GM12801 (cell line): ENCODE results near the gene TRNP1.

Experiments used
- TF ChIP-seq, protein P1 (sequence below): IDR thresholded peaks from one replicate; pipeline ENCODE4 v1.5.1; 2011; ENCODE audit warnings: control low read depth; ENCODE audit not compliant: insufficient read length; ENCODE audit errors: extremely low read depth

Gene TRNP1

DNA sequence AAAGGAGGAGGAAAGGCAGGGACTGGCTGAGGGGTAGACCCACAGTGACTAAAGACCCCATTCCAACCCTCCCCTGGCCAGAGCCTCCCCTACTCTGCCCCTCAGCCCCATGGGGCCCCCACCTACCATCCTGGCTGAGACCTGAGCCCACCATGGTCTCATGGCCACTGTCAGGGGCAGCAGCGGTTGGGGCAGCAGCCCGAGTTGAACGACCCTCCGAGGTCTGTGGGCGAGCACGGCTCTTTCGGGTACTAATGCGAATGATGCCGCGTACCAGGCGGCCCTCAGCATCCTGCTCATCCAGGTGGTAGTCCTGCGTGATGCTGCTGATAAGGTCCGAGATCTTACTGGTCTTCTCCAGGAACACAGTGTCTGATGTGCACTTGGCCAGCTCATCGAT, 42.3 kb upstream of the TRNP1 start:
- TF ChIP-seq, protein P1, sequence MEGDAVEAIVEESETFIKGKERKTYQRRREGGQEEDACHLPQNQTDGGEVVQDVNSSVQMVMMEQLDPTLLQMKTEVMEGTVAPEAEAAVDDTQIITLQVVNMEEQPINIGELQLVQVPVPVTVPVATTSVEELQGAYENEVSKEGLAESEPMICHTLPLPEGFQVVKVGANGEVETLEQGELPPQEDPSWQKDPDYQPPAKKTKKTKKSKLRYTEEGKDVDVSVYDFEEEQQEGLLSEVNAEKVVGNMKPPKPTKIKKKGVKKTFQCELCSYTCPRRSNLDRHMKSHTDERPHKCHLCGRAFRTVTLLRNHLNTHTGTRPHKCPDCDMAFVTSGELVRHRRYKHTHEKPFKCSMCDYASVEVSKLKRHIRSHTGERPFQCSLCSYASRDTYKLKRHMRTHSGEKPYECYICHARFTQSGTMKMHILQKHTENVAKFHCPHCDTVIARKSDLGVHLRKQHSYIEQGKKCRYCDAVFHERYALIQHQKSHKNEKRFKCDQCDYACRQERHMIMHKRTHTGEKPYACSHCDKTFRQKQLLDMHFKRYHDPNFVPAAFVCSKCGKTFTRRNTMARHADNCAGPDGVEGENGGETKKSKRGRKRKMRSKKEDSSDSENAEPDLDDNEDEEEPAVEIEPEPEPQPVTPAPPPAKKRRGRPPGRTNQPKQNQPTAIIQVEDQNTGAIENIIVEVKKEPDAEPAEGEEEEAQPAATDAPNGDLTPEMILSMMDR: no peak

DNA sequence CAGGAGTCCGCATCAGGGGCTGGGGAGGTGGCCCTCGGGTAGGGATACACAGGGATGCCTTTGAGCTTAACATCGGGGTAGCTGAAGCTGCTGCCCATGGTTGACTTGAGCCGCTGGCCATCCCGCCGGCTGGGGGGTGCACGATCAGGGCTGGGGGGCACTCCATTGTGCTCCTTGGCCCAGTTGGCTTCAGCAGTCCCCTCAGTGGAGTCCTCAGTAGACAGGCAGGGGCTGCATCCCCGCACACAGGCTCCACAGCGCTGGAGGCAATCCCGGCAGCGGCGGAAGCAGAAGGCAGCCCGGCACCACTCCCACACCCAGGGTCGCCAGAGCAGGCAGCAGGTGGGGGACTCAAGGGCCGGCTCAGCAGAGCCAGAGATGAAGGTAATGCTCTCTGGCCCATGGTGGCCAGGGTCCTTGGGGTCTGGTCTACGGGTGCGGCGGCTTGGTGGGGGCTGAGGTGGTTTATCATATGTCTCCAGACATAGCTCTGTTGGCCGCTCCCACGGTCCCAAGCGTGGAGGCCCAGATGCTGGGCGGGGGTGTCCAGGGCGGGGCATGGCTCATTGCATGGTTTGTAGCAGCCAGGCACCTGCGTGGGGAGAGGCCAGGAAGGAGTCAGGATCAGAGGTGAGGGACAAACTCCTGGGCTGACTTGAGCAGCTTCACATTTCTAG, 41.5 kb upstream of the TRNP1 start:
- TF ChIP-seq, protein P1: no peak

DNA sequence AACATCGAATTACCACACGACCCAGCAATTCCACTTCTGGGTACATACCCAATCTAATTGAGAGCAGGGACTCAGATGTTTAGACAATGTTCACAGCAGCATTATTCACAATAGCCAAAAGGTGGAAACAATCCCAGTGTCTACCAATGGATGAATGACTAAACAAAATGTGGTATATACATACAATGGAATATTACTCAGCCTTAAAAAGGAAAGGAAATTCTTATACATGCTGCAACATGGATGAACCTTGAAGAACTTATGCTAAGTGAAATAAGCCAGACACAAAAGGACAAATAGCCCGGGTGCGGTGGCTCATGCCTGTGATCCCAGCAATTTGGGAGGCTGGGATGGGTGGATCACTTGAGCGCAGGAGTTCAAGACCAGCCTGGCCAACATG, 40.1 kb upstream of the TRNP1 start:
- TF ChIP-seq, protein P1: no peak

DNA sequence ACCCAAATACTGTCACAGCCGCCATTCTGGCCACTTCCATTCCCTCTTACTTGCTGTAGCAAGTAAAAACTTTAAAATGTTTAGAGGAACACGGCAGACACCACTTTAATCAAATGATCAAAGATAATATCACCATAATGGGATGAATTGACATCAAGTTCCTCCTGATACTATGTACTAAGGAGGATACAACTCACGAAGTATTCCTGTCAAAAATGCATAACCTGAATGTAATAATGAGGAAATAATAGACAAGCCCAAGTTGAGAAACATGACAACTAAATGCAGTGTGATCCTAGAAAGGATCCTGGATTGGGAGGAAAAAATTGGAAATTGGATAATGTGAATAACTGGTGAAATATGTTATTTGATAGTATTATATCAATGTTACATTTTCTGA, 37.2 kb upstream of the TRNP1 start:
- TF ChIP-seq, protein P1: no peak

DNA sequence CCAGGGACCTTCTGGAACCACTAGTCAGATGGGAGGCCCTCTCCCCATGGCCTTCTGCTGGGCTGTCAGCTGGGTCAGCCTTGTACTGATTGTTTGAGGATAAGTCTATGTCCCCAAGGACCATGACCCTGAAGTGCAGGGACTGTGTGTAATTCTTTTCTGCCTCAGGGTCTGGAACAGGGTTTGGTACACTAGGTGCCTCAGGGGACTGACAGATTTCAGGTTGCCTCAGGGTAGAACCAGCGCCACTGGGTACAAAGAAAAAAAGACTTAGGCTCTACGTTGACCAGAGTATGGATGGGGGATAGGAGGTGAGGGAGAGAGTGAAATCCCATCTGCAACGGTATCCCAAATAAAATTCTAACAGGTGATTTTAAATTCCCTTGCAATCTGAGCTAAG, 36.2 kb upstream of the TRNP1 start:
- TF ChIP-seq, protein P1: no peak

DNA sequence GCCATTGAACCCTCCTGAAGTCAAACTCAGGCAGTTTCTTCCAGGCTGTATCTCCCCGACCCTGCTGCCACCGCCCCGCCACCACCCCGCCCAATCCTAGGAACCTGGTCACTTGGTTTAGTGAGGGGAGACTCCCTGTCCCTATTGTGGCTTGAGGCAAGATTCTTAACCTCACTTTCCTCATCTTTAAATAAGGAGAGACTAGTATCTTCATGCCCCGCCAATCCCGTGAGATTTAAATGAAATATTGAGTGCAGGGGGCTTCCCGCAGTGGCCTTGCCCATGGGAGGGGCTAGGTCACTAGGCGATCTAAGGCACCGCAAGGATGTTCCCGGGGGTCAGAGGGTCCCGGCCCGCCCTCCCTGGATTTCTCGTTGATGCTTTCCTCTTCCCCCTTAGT, 34.2 kb upstream of the TRNP1 start:
- TF ChIP-seq, protein P1: no peak

DNA sequence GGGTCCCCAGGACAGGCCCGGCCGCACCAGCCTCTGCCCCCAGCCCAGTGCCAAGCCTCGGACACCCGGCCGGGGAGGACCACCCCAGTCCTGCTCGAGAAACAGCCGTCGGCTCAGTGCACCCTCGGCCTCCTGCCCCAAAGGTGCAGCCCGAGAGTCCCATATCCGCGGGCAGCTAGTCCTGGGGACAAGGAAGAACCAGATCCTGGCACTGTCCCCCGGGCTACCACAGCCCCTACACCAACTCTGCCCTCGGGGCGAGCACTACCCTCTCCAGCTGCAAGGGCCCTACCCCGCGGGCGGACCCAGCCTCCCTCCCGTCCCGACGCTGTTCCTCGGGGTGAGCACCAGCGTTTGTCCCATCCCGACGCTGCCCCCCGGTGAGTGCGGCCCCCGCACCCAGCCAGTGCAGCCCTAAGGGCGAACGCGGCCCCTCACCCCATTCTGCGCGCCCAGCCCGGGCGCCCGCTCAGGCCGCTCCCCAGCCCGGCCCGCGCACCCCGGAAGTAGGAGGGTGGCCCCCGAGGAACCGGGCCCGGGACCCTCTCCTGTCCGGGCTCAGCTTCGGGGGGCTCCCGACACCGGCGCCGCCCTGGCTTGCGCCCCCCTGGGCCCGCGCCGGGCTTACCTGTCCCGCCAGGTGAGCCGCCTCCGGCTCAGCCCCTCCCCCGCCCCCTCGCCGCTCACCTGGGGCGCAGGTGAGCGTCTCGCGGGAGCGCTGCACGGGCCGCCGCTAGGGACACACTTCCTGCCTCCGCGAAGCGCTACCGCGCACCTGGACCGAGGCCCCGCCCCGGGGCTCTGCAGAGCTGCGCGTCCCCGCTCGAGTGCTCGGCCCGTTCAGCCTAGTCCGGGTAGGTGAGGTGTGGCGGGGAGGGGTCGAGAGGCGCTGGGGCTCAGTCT, 33.5 kb upstream of the TRNP1 start, which contains the start of gene KDF1:
Gene KDF1, minus strand, starts transcription at position 747 of the 903 bp plus-strand sequence. CDS start 8,088 bp downstream, outside the sequence.
- TF ChIP-seq, protein P1: no peak
